ENCODE data around the gene SUPT6H. TPM values are rescaled to one million over a fixed set of nuclear protein-coding genes. Genes with fewer than 3 reads are reported as not detected.
A peak's percentile ranks its signal among the peaks of the same experiment; 100 is the strongest.

The SUPT6H gene
- total RNA-seq, 1 donor from 2014 or later, result 17.2 TPM

- no peak for DNase-seq (ENCODE audit: low read depth)
- no peak overlapping the region for H3K4me3 ChIP-seq (ENCODE audit: low read depth, low read length)
- TF ChIP-seq CTCF (conservative IDR thresholded peaks at IDR 0.05; ENCODE audit: low read depth, low read length), result peak; percentile 30
Observed at GRCh38 chr17:28714281-28714680, 52.3 kb downstream of the SUPT6H start.

- DNase-seq (ENCODE audit: low read depth), result no peak
- H3K4me3 ChIP-seq (ENCODE audit: low read depth, low read length), result no peak overlapping the region
- no peak for TF ChIP-seq CTCF (conservative IDR thresholded peaks at IDR 0.05; ENCODE audit: low read depth, low read length)
Observed at GRCh38 chr17:28715217-28715616, 53.2 kb downstream of the SUPT6H start.

GRCh38 chr17:28716740-28717577 lies 55.0 kb downstream of the SUPT6H start:
- TF ChIP-seq CTCF (conservative IDR thresholded peaks at IDR 0.05; ENCODE audit: low read depth, low read length), result no peak
- no peak for DNase-seq (ENCODE audit: low read depth)
- peak overlapping the region; percentile 96 for H3K4me3 ChIP-seq (ENCODE audit: low read depth, low read length)

- TF ChIP-seq CTCF (conservative IDR thresholded peaks at IDR 0.05; ENCODE audit: low read depth, low read length), result peak; percentile 35
- no peak for DNase-seq (ENCODE audit: low read depth)
- peak within 1 kb of the TSS; percentile 96 for H3K4me3 ChIP-seq (ENCODE audit: low read depth, low read length)
Observed at GRCh38 chr17:28717578-28718332, 55.8 kb downstream of the SUPT6H start, which contains the start of gene RAB34. Gene RAB34 (minus strand): TSS chr17:28717868. CDS start chr17:28717266, 602 bp downstream.

- peak overlapping the region; percentile 96 for H3K4me3 ChIP-seq (ENCODE audit: low read depth, low read length)
- TF ChIP-seq CTCF (conservative IDR thresholded peaks at IDR 0.05; ENCODE audit: low read depth, low read length), result no peak
- no peak for DNase-seq (ENCODE audit: low read depth)
Observed at GRCh38 chr17:28718333-28719020, 56.5 kb downstream of the SUPT6H start.

- H3K4me3 ChIP-seq (ENCODE audit: low read depth, low read length), result peak overlapping the region; percentile 96
- TF ChIP-seq CTCF (conservative IDR thresholded peaks at IDR 0.05; ENCODE audit: low read depth, low read length), result no peak
- no peak for DNase-seq (ENCODE audit: low read depth)
Observed at GRCh38 chr17:28719021-28719433, 57.0 kb downstream of the SUPT6H start.
